OCI-LY1 (cell line): ENCODE data around the gene DOCK3.
"Not testable (repeated sequence)": the region's sequence is repeated elsewhere in the genome, so short reads cannot be mapped to it uniquely, and the experiment has no call there.

Experiments
- H2AFZ ChIP-seq: fragments of 200-600 bp; sonication (generic), shearing (Covaris generic); 2 replicates; pipeline ENCODE4 v1.6.0; 2014; ENCODE audit warnings: antibody characterized with exemption, mild to moderate bottlenecking, low read length
- H3F3A ChIP-seq: fragments of 200-600 bp; sonication (generic), shearing (Covaris generic); 2 replicates; pipeline ENCODE4 v1.6.0; 2014; ENCODE audit warnings: mild to moderate bottlenecking, antibody characterized with exemption, low read length, moderate library complexity; ENCODE audit not compliant: insufficient read depth
- H3K27ac ChIP-seq: fragments of 200-600 bp; sonication (generic); 2 replicates; pipeline ENCODE4 v1.5.1; 2014; ENCODE audit warnings: low read length, mixed run types, mild to moderate bottlenecking, low read depth; ENCODE audit not compliant: poor library complexity, severe bottlenecking
- H3K27me3 ChIP-seq: fragments of 200-600 bp; sonication (generic); 2 replicates; pipeline ENCODE4 v1.6.0; 2014; ENCODE audit warnings: antibody characterized with exemption, mild to moderate bottlenecking, low read length, moderate library complexity; ENCODE audit not compliant: insufficient read depth
- H3K36me3 ChIP-seq: fragments of 200-600 bp; sonication (generic); 2 replicates; pipeline ENCODE4 v1.6.1; 2014; ENCODE audit warnings: mild to moderate bottlenecking, antibody characterized with exemption, low read length, moderate library complexity, mixed read lengths; ENCODE audit not compliant: insufficient read depth
- H3K4me1 ChIP-seq: fragments of 200-600 bp; sonication (generic); 2 replicates; pipeline ENCODE4 v1.5.1; 2014; ENCODE audit warnings: mild to moderate bottlenecking, low read length, moderate library complexity; ENCODE audit not compliant: insufficient read depth, severe bottlenecking
- H3K4me2 ChIP-seq: fragments of 200-600 bp; sonication (generic), shearing (Covaris generic); 2 replicates; pipeline ENCODE4 v1.6.1; 2014; ENCODE audit warnings: low read length
- H3K4me3 ChIP-seq: fragments of 200-600 bp; sonication (generic); 2 replicates; pipeline ENCODE4 v1.5.1; 2014; ENCODE audit warnings: low read length, low read depth, mild to moderate bottlenecking, mixed read lengths; ENCODE audit not compliant: poor library complexity, severe bottlenecking
- H3K79me2 ChIP-seq: fragments of 200-600 bp; shearing (Covaris generic); 2 replicates; pipeline ENCODE4 v1.6.1; 2016; ENCODE audit warnings: mixed run types, low read length, mixed read lengths; ENCODE audit not compliant: insufficient read depth
- H3K9ac ChIP-seq: fragments of 200-600 bp; sonication (generic), shearing (Covaris generic); 2 replicates; pipeline ENCODE4 v1.6.1; 2014; ENCODE audit warnings: mild to moderate bottlenecking, low read length, mixed read lengths
- H3K9me2 ChIP-seq: fragments of 200-600 bp; sonication (generic), shearing (Covaris generic); 2 replicates; pipeline ENCODE4 v1.6.1; 2014; ENCODE audit warnings: low read depth, mild to moderate bottlenecking, low read length, mixed read lengths
- H3K9me3 ChIP-seq: fragments of 200-600 bp; shearing (Covaris generic); 2 replicates; pipeline ENCODE4 v1.6.1; 2014; ENCODE audit warnings: low read length, mixed read lengths
- H4K20me1 ChIP-seq: fragments of 200-600 bp; sonication (generic), shearing (Covaris generic); 2 replicates; pipeline ENCODE4 v1.6.0; 2016; ENCODE audit warnings: mild to moderate bottlenecking, low read length; ENCODE audit not compliant: insufficient read depth
- EZH2 ChIP-seq: fragments of 200-600 bp; sonication (generic), shearing (Covaris generic); IDR thresholded peaks from 2 replicates; pipeline ENCODE4 v1.8.0; 2017; ENCODE audit warnings: borderline replicate concordance, mixed run types, mild to moderate bottlenecking, antibody characterized with exemption, low read length, moderate library complexity, mixed read lengths
- TF ChIP-seq, protein P1 (sequence below): fragments of 200-600 bp; sonication (generic), shearing (Covaris generic); IDR thresholded peaks from 2 replicates; pipeline ENCODE4 v1.5.1; 2017; ENCODE audit warnings: mild to moderate bottlenecking, antibody characterized with exemption, low read length, moderate library complexity, mixed read lengths

The DOCK3 gene

DNA sequence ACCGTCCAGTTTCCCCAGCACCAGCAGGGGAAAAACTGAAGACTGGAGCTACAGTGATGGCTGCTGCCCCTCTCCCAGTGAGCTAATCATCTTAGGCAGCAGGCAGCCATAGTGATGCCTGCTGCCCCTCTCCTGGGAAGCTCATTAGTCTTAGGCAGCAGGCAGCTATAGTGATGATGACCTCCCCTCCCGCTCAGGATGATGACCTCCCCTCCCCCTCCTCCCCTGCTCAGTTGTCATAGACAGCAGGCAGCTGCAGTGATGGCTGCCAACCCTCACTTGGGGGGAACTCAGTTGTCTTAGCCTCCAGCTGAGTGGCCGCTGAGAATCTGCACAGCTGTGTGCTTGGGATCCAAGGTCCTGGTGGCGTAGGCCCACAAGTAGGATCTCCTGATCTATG, 629.5 kb downstream of the DOCK3 start:
- H3K4me1 ChIP-seq, result no peaks in the 10 kb centered on the region
- no peaks in the 10 kb centered on the region for H3K79me2 ChIP-seq
- no peaks in the 10 kb centered on the region for H4K20me1 ChIP-seq
- no peaks in the 10 kb centered on the region for H3K36me3 ChIP-seq
- no peak overlapping the region for H3K4me3 ChIP-seq
- H3K4me2 ChIP-seq, result no peak overlapping the region
- no peak overlapping the region for H3K27ac ChIP-seq
- no peaks in the 10 kb centered on the region for H3K27me3 ChIP-seq
- no peak overlapping the region for H2AFZ ChIP-seq
- TF ChIP-seq, protein P1, sequence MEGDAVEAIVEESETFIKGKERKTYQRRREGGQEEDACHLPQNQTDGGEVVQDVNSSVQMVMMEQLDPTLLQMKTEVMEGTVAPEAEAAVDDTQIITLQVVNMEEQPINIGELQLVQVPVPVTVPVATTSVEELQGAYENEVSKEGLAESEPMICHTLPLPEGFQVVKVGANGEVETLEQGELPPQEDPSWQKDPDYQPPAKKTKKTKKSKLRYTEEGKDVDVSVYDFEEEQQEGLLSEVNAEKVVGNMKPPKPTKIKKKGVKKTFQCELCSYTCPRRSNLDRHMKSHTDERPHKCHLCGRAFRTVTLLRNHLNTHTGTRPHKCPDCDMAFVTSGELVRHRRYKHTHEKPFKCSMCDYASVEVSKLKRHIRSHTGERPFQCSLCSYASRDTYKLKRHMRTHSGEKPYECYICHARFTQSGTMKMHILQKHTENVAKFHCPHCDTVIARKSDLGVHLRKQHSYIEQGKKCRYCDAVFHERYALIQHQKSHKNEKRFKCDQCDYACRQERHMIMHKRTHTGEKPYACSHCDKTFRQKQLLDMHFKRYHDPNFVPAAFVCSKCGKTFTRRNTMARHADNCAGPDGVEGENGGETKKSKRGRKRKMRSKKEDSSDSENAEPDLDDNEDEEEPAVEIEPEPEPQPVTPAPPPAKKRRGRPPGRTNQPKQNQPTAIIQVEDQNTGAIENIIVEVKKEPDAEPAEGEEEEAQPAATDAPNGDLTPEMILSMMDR, result no peak
- TF ChIP-seq EZH2, result no peak
- no peaks in the 10 kb centered on the region for H3F3A ChIP-seq
- no peaks in the 10 kb centered on the region for H3K9me2 ChIP-seq
- no peak overlapping the region for H3K9ac ChIP-seq
- H3K9me3 ChIP-seq, result no peaks in the 10 kb centered on the region

DNA sequence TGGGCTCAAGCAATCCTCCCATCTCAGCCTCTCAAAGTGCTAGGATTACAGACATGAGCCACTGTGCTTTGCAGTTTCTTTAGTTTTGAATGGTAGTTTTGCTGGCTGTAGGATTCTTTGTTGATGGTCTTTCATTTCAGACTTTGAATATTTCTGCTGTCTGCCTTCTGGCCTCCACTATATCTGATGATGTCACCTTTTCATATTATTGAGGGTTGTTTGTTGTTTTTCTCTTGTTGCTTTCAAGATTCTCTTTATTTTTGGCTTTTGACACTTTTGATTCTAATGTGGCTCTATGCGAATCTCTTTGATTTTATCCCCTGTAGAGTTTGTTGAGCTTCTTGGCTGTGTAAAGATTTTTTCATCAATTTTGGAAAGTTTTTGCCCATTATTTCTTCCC, 631.4 kb downstream of the DOCK3 start:
- Histone ChIP-seq H3K27ac (no peak overlapping the region), H3F3A (no peaks in the 10 kb centered on the region), H4K20me1 (no peaks in the 10 kb centered on the region), H3K4me1 (no peaks in the 10 kb centered on the region), H3K9me3 (no peaks in the 10 kb centered on the region), H3K9me2 (no peaks in the 10 kb centered on the region), H2AFZ (no peak overlapping the region), H3K4me2 (no peak overlapping the region), H3K27me3 (no peaks in the 10 kb centered on the region), H3K36me3 (no peaks in the 10 kb centered on the region), H3K9ac (no peak overlapping the region), H3K4me3 (no peak overlapping the region), H3K79me2 (no peaks in the 10 kb centered on the region)
- no peak for TF ChIP-seq EZH2
- TF ChIP-seq, protein P1, result no peak

DNA sequence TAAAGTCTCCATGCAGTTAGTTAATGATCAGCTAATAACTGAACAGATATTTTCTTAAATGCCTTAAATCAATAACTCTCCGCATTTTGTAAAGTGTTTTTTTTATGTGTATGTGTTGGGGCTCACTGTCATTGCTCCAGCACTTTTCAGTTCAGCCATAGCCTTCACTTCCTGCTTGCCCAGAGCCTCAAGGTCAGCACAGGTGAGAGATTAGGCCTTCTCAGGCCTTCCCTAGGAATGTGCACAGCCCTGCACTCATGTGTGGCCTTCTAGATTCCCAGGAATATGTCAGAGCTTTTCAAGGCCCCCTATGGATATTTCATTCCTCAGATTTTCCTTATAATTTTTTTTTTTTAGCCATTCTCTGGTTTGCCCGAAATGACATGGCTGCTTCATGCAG, 632.7 kb downstream of the DOCK3 start:
- TF ChIP-seq EZH2, result no peak
- TF ChIP-seq, protein P1, result no peak
- H3K4me2 ChIP-seq, result no peak overlapping the region
- H3F3A ChIP-seq, result no peaks in the 10 kb centered on the region
- H3K27me3 ChIP-seq, result no peaks in the 10 kb centered on the region
- H3K9me2 ChIP-seq, result no peaks in the 10 kb centered on the region
- no peak overlapping the region for H3K4me3 ChIP-seq
- no peaks in the 10 kb centered on the region for H3K4me1 ChIP-seq
- H4K20me1 ChIP-seq, result no peaks in the 10 kb centered on the region
- H3K27ac ChIP-seq, result no peak overlapping the region
- no peaks in the 10 kb centered on the region for H3K36me3 ChIP-seq
- H3K9me3 ChIP-seq, result no peaks in the 10 kb centered on the region
- no peaks in the 10 kb centered on the region for H3K79me2 ChIP-seq
- no peak overlapping the region for H3K9ac ChIP-seq
- no peak overlapping the region for H2AFZ ChIP-seq

DNA sequence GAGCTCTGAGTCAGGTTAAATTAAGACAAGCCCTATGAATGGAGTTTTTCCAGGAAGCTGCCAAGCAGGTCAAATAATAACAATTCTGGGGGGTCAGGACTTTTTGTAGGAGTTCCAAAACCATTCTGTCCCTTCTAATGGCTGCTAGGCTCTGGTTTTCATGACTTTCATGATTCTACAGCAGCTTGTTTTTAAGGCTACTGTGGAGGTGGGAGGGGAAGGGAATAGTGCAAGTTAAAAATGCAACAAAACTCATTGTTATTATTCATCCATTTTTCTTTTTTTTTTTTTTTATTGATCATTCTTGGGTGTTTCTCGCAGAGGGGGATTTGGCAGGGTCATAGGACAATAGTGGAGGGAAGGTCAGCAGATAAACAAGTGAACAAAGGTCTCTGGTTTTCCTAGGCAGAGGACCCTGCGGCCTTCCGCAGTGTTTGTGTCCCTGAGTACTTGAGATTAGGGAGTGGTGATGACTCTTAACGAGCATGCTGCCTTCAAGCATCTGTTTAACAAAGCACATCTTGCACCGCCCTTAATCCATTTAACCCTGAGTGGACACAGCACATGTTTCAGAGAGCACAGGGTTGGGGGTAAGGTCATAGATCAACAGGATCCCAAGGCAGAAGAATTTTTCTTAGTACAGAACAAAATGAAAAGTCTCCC, 633.3 kb downstream of the DOCK3 start:
- not testable (repeated sequence) for H3K27ac ChIP-seq, H4K20me1 ChIP-seq, H2AFZ ChIP-seq, H3K9me2 ChIP-seq, H3K4me1 ChIP-seq, H3K9me3 ChIP-seq, H3K4me3 ChIP-seq, H3F3A ChIP-seq, H3K79me2 ChIP-seq, H3K27me3 ChIP-seq, H3K4me2 ChIP-seq, H3K36me3 ChIP-seq, H3K9ac ChIP-seq
